GM13977 (cell line): ENCODE results near the gene NCKAP1.

Experiments
- DNase-seq: peaks from one replicate; pipeline ENCODE4 v3.0.0; 2012; ENCODE audit warnings: low spot score
- CTCF ChIP-seq: IDR thresholded peaks from 2 replicates; pipeline ENCODE4 v1.5.1; 2012; ENCODE audit warnings: mild to moderate bottlenecking, control low read depth; ENCODE audit not compliant: insufficient read depth; ENCODE audit errors: extremely low read depth, missing control alignments
- in situ Hi-C: fragments of 300-500 bp; cut with MboI; formaldehyde crosslinking; loops from one replicate; pipeline ENCODE4 v1.12.0; 2022; ENCODE audit warnings: low sequenced_read_pairs, low pct_unique_long_range_greater_than_20kb, mixed read lengths, inconsistent platforms; ENCODE audit not compliant: unreplicated experiment

Gene NCKAP1

GRCh38 chr2:183070942-183071844, 32.9 kb upstream of the NCKAP1 start:
- no peak for DNase-seq
- peak; percentile 64 for TF ChIP-seq CTCF
- in situ Hi-C loops = no loop called here

- in situ Hi-C loops = no loop called here
- TF ChIP-seq CTCF = no peak
- DNase-seq = no peak
These were observed 30.9 kb upstream of the NCKAP1 start for GRCh38 chr2:183069174-183069573.

GRCh38 chr2:183068561-183068960, 30.3 kb upstream of the NCKAP1 start:
- no peak for TF ChIP-seq CTCF
- DNase-seq = no peak
- in situ Hi-C loops = no loop called here

- no peak for TF ChIP-seq CTCF
- in situ Hi-C loops = no loop called here
- DNase-seq = peak; percentile 68
These were observed 24.8 kb upstream of the NCKAP1 start for GRCh38 chr2:183063083-183063482.

- in situ Hi-C loops = no loop called here
- DNase-seq = no peak
- no peak for TF ChIP-seq CTCF
These were observed 22.4 kb upstream of the NCKAP1 start for GRCh38 chr2:183060571-183061231.

- in situ Hi-C loops = no loop called here
- no peak for DNase-seq
- no peak for TF ChIP-seq CTCF
These were observed 21.3 kb upstream of the NCKAP1 start for GRCh38 chr2:183059561-183059960.
